ENCODE measurements around the gene NAA60. TPM values are rescaled to one million over a fixed set of nuclear protein-coding genes. Genes with fewer than 3 reads are reported as not detected.

Gene NAA60
- total and polyA plus RNA-seq, 9 of the 15 experiments (the other 6 are each of a cell fraction or from before 2014, with no cell fraction given) = 2.1 to 49.4 (median 10.3) TPM

DNA sequence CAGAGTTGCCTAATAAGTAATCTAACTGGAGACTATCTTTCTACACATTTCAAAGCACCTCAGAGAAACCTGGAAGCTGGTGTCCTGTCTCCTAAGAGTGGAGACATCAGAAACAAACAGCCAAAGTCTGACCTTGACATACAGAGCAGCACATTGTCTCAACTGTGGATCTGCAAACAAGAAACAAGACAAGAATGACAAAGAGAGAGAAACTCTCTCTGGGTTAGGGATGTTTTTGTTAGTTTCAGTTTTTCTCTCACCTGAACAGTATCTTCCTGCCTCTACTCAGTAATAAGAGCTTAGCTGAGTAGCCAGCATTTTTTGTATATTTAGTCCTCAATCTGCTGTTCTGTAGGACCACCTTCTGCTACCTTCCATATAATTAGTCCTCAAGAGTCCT lies 9.1 kb upstream of the NAA60 start (continued):
- TF ChIP-seq, protein P1, sequence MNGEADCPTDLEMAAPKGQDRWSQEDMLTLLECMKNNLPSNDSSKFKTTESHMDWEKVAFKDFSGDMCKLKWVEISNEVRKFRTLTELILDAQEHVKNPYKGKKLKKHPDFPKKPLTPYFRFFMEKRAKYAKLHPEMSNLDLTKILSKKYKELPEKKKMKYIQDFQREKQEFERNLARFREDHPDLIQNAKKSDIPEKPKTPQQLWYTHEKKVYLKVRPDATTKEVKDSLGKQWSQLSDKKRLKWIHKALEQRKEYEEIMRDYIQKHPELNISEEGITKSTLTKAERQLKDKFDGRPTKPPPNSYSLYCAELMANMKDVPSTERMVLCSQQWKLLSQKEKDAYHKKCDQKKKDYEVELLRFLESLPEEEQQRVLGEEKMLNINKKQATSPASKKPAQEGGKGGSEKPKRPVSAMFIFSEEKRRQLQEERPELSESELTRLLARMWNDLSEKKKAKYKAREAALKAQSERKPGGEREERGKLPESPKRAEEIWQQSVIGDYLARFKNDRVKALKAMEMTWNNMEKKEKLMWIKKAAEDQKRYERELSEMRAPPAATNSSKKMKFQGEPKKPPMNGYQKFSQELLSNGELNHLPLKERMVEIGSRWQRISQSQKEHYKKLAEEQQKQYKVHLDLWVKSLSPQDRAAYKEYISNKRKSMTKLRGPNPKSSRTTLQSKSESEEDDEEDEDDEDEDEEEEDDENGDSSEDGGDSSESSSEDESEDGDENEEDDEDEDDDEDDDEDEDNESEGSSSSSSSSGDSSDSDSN (IDR thresholded peaks at IDR 0.05; ENCODE audit: borderline replicate concordance in 1 of 2, low read depth in 2 of 2, low read length in 2 of 2) = no peak
- TF ChIP-seq, protein P2, sequence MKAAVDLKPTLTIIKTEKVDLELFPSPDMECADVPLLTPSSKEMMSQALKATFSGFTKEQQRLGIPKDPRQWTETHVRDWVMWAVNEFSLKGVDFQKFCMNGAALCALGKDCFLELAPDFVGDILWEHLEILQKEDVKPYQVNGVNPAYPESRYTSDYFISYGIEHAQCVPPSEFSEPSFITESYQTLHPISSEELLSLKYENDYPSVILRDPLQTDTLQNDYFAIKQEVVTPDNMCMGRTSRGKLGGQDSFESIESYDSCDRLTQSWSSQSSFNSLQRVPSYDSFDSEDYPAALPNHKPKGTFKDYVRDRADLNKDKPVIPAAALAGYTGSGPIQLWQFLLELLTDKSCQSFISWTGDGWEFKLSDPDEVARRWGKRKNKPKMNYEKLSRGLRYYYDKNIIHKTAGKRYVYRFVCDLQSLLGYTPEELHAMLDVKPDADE (conservative IDR thresholded peaks at IDR 0.05; ENCODE audit: control insufficient read depth, low read depth, low read length) = no peak
- TF ChIP-seq JUNB (CRISPR knock-in tag; conservative IDR thresholded peaks at IDR 0.05) (no peak), KLF1 (tag; IDR thresholded peaks at IDR 0.05) (no peak)

DNA sequence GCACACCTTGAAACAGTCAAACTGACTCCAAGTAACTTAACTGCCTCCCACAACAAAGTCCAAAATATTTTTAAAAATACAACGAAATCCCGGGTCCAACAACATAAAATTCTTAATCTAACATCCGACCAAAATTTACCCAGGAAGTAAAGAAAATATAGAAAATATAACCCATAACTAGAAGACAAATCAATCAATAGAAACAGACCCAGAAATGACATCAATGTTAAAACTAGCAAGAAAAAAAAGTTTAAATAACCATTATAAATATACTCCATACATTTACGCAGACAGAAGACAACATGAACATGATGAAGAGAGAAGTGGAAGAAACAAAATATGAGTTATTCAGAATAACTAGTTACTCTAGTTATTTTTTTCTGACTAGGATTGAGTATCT lies 3.8 kb upstream of the NAA60 start:
- no peak overlapping the region for H2AFZ ChIP-seq (ENCODE audit: low read depth, low read length)
- no peak for ATAC-seq
- intact Hi-C loops (cut with micrococcal nuclease) = no loop called here
- ChIA-PET CTCF (ENCODE audit: low intra/inter-chr PET ratio) (no interaction called here), POLR2A (no interaction called here)
- H3K4me3 ChIP-seq = no peak overlapping the region
- no TSS peak for BruUV-seq (replicated peaks)
- no peaks in the 10 kb centered on the region for H3K9me1 ChIP-seq (ENCODE audit: control insufficient read depth, insufficient read depth, low read length)
- H3K36me3 ChIP-seq (ENCODE audit: control insufficient read depth, insufficient read depth, low read length) = no peaks in the 10 kb centered on the region
- H4K20me1 ChIP-seq (replicated peaks; ENCODE audit: control insufficient read depth, insufficient read depth, low read length) = no peaks in the 10 kb centered on the region
- FAIRE-seq = no peak
- H3K4me2 ChIP-seq (ENCODE audit: insufficient read depth, low read length) = no peak overlapping the region
- no peaks in the 10 kb centered on the region for H3K79me2 ChIP-seq (ENCODE audit: control insufficient read depth, insufficient read depth, low read length)
- in situ Hi-C loops (cut with MboI) = no loop called here
- no peak overlapping the region for H3K9ac ChIP-seq (ENCODE audit: insufficient read depth in 1 of 2, low read depth in 2 of 2, low read length in 2 of 2)
- TF ChIP-seq LCOR (CRISPR knock-in tag; IDR thresholded peaks at IDR 0.05) (no peak), NR1H2 (CRISPR knock-in tag; IDR thresholded peaks at IDR 0.05) (no peak), GTF2A2 (tag; IDR thresholded peaks at IDR 0.05) (no peak)
- TF ChIP-seq, protein P3, sequence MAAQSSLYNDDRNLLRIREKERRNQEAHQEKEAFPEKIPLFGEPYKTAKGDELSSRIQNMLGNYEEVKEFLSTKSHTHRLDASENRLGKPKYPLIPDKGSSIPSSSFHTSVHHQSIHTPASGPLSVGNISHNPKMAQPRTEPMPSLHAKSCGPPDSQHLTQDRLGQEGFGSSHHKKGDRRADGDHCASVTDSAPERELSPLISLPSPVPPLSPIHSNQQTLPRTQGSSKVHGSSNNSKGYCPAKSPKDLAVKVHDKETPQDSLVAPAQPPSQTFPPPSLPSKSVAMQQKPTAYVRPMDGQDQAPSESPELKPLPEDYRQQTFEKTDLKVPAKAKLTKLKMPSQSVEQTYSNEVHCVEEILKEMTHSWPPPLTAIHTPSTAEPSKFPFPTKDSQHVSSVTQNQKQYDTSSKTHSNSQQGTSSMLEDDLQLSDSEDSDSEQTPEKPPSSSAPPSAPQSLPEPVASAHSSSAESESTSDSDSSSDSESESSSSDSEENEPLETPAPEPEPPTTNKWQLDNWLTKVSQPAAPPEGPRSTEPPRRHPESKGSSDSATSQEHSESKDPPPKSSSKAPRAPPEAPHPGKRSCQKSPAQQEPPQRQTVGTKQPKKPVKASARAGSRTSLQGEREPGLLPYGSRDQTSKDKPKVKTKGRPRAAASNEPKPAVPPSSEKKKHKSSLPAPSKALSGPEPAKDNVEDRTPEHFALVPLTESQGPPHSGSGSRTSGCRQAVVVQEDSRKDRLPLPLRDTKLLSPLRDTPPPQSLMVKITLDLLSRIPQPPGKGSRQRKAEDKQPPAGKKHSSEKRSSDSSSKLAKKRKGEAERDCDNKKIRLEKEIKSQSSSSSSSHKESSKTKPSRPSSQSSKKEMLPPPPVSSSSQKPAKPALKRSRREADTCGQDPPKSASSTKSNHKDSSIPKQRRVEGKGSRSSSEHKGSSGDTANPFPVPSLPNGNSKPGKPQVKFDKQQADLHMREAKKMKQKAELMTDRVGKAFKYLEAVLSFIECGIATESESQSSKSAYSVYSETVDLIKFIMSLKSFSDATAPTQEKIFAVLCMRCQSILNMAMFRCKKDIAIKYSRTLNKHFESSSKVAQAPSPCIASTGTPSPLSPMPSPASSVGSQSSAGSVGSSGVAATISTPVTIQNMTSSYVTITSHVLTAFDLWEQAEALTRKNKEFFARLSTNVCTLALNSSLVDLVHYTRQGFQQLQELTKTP (IDR thresholded peaks at IDR 0.05; ENCODE audit: low read depth in 1 of 2, partially characterized antibody in 2 of 2) = peak in 1 of 2 experiments; percentile 88
- H3K4me1 ChIP-seq (replicated peaks in 1 of 2; ENCODE audit: control insufficient read depth in 2 of 2, insufficient read depth in 2 of 2, low read length in 2 of 2) = no peaks in the 10 kb centered on the region; a peak in 1 of 5 replicates
- no peak overlapping the region for H3K27ac ChIP-seq (ENCODE audit: extremely low read depth, low read depth, low read length)
- peaks cover 4 to 7% of the 10 kb centered on the region in 2 experiments; a peak in 3 of 5 replicates for H3K27me3 ChIP-seq (ENCODE audit: control insufficient read depth in 2 of 2, insufficient read depth in 2 of 2, low read length in 2 of 2)
- DNase-seq (ENCODE audit: extremely low read depth in 1 of 4, low spot score in 3 of 4) = no peak
- no peaks in the 10 kb centered on the region; the same call in 1 of the 2 replicates for H3K9me3 ChIP-seq (replicated peaks; ENCODE audit: control insufficient read depth, insufficient read depth, low read depth, low read length)
- WGBS (ENCODE audit: insufficient coverage, low coverage, missing lambda C conversion rate) = 23% methylated on average over 4 of the region's 4 CpGs
